WTC11 (cell line): Measurements from ENCODE around the gene SYNGR3. TPM values are rescaled to one million over a fixed set of nuclear protein-coding genes. Genes with fewer than 3 reads are reported as not detected.

Experiments
- ARID4B ChIP-seq: sonication (generic); formaldehyde crosslinking; IDR thresholded peaks from 2 replicates; pipeline ENCODE4 v1.8.0; 2023; ENCODE audit warnings: missing genetic modification reagents, mild to moderate bottlenecking, borderline replicate concordance
- ATF1 ChIP-seq: sonication (generic); formaldehyde crosslinking; IDR thresholded peaks from 2 replicates; pipeline ENCODE4 v1.8.1; 2023; ENCODE audit warnings: mild to moderate bottlenecking, moderate library complexity, missing genetic modification reagents
- CDX4 ChIP-seq: fragments of 250-450 bp; sonication (Bioruptor Pico); IDR thresholded peaks from 2 replicates; pipeline ENCODE4 v1.9.0; 2021; ENCODE audit warnings: moderate library complexity, mild to moderate bottlenecking, inconsistent platforms, borderline replicate concordance
- ERG ChIP-seq: fragments of 250-450 bp; sonication (Bioruptor Pico); IDR thresholded peaks from 2 replicates; pipeline ENCODE4 v1.8.0; 2021; ENCODE audit warnings: mild to moderate bottlenecking
- ETV6 ChIP-seq: sonication (generic); formaldehyde crosslinking; IDR thresholded peaks from 2 replicates; pipeline ENCODE4 v1.8.1; 2022; ENCODE audit warnings: mild to moderate bottlenecking, missing genetic modification reagents
- HMGXB4 ChIP-seq: sonication (generic); formaldehyde crosslinking; IDR thresholded peaks from 2 replicates; pipeline ENCODE4 v1.8.1; 2023; ENCODE audit warnings: mild to moderate bottlenecking, moderate library complexity, missing genetic modification reagents
- IRF2 ChIP-seq: sonication (generic); formaldehyde crosslinking; IDR thresholded peaks from 2 replicates; pipeline ENCODE4 v1.8.0; 2022; ENCODE audit warnings: low read depth, missing genetic modification reagents, borderline replicate concordance
- MLX ChIP-seq: sonication (generic); formaldehyde crosslinking; IDR thresholded peaks from 2 replicates; pipeline ENCODE4 v1.8.1; 2023; ENCODE audit warnings: mild to moderate bottlenecking, missing genetic modification reagents, moderate library complexity
- PREB ChIP-seq: sonication (generic); formaldehyde crosslinking; IDR thresholded peaks from 2 replicates; pipeline ENCODE4 v1.8.1; 2022; ENCODE audit warnings: mild to moderate bottlenecking, missing genetic modification reagents, moderate library complexity, borderline replicate concordance
- TCF7 ChIP-seq: sonication (generic); formaldehyde crosslinking; IDR thresholded peaks from 2 replicates; pipeline ENCODE4 v1.8.0; 2022; ENCODE audit warnings: mild to moderate bottlenecking, low read depth, missing genetic modification reagents, moderate library complexity
- ZNF219 ChIP-seq: sonication (generic); formaldehyde crosslinking; IDR thresholded peaks from 2 replicates; pipeline ENCODE4 v1.8.0; 2023; ENCODE audit warnings: missing genetic modification reagents, mild to moderate bottlenecking, borderline replicate concordance
- ZSCAN18 ChIP-seq: fragments of 250-450 bp; sonication (Bioruptor Pico); IDR thresholded peaks from 2 replicates; pipeline ENCODE4 v2.1.2; 2022; ENCODE audit warnings: mild to moderate bottlenecking, moderate library complexity
- total RNA-seq: library from RNA; stranded (reverse); gene quantifications from 3 replicates; pipeline ENCODE4 v1.2.3, GENCODE V29; 2021

SYNGR3 gene
- total RNA-seq, 1 experiment from 2014 or later = 41.5 TPM

- no peak for TF ChIP-seq ERG (CRISPR knock-in tag)
- TF ChIP-seq ZSCAN18 (CRISPR knock-in tag) = no peak
- no peak for TF ChIP-seq IRF2 (CRISPR knock-in tag)
- TF ChIP-seq HMGXB4 = peak; percentile 49; the same call in 1 of the 2 replicates
- no peak for TF ChIP-seq ATF1
- TF ChIP-seq MLX (CRISPR knock-in tag) = no peak
- TF ChIP-seq PREB (CRISPR knock-in tag) = no peak
- TF ChIP-seq TCF7 (CRISPR knock-in tag) = no peak
- no peak for TF ChIP-seq ZNF219 (CRISPR knock-in tag)
- TF ChIP-seq ARID4B = no peak
- TF ChIP-seq ETV6 (CRISPR knock-in tag) = peak; percentile 85; the same call in 1 of the 2 replicates
- no peak for TF ChIP-seq CDX4 (CRISPR knock-in tag)
Observed at GRCh38 chr16:2003827-2004641, 14.3 kb downstream of the SYNGR3 start (continued).
